HG03571 (cell line): ENCODE data around the gene NTF3.

Experiments
- ATAC-seq: cut with Tn5 transposase; IDR thresholded peaks from one replicate; pipeline ENCODE4 v1.9.1; 2021; ENCODE audit not compliant: unreplicated experiment

The NTF3 gene

DNA sequence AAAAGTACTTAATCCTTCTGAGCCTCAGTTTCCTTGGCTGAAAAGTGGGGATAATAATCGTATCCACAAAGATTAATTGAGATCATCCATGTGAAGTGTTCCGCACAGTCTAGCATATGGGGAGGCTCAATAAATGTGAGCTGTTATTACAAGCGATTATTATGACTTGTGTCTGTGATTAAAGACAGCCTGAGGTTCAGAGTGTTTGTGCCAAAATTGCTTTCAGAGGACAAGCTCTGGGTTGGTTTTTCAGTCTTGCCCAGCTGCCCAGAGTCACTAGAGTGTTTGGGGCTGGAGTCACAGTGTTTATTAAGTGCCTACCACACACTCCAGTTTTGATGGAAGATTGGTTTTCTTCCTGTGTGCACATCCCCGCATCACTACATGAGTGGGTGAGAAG, 53.5 kb downstream of the NTF3 start:
- ATAC-seq: no peak

DNA sequence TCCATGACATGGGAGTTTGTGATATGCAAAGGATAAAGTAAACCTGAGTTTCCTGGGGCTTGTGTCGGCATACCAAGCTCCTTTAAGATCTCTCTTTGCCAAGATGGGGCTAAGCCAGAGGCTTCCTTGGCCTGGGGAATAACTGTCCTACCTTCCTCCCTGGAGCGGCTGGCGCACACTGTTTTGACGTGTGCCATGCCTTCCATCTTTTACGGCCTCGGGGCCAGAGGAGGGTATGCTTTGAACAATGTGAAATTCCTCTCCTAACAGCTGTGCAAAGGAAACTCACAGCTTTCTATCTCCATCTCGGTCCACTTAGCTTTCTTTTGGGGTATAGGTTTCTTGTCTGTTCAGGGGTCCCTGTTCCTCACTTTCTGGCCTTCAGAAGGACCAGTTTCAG, 55.2 kb downstream of the NTF3 start:
- no peak for ATAC-seq

DNA sequence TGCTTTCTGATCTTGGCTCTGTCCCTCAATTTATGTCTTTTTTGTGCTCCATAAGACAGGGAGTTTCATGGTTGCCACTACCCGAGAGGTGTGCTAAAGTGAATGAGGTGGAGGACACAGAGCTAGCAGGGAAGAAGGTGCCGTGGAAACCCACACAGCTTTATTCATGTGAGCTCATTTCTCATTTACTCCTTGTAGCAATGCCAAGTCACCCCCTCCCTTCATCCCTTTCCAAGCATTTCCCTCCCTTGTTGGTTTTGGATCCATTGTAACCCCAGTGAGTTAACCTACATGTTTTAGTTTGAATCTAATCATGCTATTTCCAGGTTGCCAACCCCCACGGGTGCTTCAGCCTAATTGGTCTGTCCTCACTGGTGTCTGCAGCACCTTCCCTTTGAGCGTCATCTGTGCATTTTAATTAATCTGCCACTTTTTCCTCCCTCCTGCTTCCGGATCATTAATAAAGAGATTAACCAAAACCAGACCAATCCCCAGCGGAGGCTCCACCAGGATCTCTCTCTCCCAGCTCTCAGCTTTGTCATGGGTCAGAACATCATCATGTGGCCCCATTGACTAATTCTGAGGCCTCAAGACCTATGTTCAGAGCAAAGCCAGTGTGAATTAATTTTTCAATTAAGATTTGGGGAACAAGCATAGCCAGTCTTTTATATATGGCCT, 56.2 kb downstream of the NTF3 start:
- ATAC-seq: no peak

DNA sequence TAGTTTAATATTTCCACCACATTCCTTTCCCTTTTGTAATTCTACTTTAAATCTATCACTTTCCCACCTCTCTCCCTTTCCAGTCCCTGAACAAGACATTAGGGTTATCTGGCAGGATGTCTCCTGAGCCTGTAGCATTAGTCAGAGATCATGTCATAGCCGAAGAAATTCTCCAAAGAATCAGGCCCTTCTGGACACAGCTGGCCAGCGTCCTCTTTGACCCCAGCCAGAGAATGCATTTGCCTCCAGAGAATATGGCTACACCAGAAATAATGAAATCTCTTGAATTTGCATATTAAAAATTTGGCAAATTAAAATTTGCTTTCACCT, 56.7 kb downstream of the NTF3 start:
- no peak for ATAC-seq

DNA sequence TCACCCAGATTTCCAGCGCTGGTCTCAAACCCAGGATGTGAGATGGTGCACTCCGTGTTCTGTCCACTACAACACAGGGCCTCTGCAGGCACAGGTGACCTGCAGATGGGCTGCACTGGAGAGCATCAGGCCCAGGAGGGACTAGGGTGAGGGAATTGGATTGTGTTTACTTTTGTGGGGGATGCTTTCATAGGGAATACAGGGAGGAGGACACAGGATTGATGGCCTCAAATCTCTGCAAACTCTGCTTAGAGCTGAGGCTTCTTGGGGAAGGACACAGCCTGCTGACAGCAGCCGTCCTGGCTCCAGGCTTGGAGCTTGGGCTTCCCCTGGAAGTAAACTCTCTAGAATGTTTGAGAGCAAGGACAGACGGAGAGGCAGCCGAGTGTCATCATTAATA, 57.1 kb downstream of the NTF3 start:
- ATAC-seq: no peak

DNA sequence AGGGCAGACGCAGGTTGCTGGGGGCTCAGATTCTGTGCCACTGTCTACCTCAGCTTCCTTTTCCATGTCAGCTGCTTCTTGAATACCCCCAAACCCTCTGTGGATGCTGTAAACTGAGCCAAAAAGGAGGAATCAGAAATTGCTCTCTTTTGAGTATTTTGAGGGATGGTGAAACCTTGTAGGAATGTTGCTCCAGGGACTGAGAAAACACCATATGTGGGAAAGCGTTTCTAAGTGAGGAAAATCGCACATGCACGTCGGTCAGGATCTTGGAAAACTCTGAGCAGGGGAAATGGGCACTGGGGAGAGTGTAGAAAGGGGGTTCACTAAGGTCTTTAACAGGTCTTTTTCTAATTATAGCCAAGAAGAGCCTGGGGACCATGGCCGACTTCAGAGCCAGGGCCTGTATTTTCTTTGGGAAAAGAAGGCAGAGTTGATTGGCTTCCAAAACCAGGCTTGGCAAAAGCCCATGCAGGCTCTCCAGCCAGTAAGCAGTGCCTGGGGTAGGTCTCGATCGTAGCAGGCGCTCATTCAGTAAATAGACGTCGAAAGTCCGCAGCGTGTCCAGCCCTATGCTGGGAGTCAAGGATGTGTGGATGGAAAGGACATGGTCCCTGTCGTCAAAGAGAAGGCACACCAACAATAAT, 58.0 kb downstream of the NTF3 start:
- no peak for ATAC-seq

DNA sequence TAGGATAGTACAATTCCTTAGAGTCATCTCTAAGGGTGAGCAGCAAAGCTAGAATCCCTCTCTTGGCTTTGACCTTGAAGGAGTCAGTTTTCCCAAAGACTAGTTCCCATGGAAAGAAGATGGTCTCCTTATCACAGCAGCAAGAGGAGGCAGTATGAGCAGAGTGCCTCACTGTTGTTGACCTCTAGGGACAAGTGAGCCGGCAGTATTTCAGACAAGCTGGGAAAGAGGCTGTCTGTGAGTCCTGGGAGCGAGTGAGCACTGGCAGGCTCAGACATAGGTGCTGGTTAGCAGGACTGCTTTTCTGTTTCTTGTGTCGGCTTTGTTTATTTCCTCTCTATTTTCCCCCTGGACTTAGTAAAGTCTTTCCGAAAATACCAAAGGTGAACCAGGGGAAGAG, 60.7 kb downstream of the NTF3 start:
- ATAC-seq: no peak

DNA sequence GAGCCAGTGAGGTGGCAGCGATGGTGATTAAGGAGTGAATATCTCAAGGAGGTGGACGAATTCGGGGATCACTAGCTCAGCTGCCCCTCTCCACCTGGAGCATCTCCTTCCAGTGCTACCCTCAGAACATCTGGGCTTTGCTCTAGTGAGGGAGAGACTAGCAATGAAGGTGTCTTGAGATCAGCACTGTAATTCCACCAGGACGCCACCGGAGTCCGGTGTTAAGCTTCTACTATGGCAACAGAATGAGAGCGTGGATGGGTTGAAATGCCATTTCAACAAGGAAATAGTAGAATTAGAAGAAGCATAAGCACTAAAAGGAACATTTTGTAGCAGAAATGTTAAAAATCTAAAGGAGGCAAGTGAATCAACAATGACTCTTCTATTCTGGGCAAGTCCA, 61.1 kb downstream of the NTF3 start:
- ATAC-seq: no peak

DNA sequence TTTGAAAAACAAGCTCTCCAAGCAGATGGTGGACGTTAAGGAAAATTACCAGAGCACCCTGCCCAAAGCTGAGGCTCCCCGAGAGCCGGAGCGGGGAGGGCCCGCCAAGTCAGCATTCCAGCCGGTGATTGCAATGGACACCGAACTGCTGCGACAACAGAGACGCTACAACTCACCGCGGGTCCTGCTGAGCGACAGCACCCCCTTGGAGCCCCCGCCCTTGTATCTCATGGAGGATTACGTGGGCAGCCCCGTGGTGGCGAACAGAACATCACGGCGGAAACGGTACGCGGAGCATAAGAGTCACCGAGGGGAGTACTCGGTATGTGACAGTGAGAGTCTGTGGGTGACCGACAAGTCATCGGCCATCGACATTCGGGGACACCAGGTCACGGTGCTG, 62.4 kb downstream of the NTF3 start:
- no peak for ATAC-seq

DNA sequence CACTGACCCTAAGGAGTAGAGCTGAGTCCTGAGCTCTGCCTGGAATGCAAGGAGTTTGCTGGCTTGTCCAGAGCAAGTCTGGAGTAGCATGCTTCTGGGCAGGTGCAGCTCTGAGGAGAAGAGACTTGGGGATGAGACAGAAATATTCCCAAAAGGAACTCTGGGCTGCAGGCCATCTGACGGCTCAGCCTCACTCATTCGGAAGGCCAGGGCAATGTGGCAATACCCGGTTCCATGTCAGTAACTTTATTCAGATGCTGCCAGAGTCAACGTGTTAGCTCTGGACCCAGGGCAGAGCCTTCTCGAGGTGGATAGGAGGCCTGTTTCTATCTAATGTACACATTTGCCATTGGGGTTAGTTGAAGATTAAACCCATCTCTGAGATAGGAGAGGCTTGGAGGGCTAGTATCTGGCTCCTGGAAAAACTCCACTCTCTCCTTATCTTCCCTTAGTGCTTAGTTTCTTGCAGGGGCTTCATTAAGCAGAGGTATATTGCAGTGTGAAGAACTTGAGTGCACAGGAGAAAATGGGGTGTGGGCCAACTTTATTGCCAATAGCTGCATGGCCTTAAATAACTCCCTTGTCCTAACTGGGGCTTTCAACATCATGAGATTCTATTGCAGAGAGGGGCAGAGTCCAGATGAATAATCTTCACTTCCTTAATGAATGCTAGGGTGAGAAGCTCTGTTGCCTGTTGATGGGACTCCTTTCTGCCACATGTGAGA, 65.6 kb downstream of the NTF3 start:
- no peak for ATAC-seq

DNA sequence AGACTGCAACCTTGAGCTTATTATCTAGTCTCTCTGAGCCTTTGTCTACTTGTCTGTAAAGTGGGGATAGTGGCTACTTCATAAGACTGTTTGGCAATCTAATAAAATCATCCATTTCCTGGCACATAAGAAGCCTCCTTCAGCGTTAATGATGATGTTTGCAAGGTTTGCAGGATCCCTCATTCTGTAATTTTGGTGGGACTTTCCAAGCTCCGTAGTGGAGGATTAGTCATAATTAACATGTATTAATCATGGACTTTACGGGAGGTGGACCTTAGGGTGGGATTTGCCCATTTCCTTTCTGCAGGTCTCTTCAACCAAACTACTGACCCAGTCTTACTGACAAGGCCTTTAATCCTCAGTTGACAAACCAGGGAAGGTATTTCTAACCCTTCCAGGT, 66.2 kb downstream of the NTF3 start:
- no peak for ATAC-seq

DNA sequence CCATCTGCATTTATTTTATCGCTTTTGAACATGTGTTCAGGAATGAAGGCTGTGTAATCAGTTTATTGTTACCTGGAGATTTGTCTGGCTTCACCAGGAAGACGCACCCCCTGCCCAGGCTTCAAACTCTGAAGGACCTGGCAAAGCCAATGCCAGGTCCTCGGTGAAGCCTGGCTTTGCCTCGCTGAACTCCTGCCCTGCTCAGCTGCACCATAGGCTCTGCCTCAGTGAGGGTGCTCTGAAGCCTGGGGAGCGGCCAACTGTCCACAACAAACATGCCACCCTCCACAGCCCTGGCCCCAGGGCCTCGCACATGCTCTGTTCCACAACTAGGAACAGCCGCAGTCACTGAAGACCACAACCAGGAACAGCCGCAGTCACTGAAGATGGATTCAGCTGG, 66.9 kb downstream of the NTF3 start:
- ATAC-seq: no peak

DNA sequence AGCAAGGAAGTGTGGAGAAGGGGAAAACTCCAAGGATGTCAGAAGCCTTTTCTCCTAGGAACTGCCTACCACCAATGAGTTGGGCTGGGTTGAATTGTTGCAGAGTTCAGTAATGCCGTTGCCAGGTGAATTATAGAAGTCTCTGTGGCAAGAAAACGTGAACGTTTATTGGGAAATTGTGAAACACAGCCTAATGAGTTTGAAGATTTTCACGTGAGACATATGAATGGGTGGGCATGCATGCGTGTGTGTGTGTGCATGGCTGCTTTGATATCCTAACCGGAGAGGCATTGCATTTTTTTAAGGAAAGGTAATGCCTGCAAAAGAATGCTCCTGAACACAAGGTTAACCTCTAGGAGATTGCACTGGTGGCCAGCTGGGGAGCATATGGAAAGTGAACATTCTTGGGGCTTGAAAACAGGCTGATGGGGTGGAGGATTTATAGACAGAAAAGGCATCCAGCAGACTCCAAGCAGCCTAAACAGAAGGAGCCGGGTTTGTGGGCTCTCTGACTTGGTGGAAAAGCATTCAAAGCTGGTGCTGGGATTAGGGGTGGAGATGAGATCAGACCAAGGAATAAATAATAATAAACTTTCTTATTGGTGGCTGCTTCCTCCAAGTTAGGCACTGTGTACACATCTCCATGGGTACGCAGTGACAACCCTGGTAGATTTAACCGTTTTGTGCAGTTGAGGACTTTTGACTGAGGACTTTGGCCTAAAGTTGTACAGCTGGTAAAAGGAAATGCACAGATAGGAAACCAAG, 67.8 kb downstream of the NTF3 start:
- no peak for ATAC-seq

DNA sequence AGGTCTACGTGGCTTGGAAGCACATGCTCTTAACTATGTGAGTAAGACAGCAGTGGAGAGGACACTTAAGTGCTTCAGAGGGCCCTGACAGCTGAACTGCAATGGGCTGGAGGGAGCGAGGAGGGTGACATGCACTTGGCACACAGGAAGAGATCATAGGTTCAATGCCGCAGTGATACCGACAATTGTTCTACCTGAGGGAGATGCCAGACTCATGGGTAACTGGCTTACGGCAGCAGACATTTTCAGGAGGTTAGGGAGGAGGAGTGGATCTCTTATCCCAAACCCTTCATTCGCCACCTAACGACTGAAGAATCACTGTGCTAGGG, 68.4 kb downstream of the NTF3 start:
- no peak for ATAC-seq

DNA sequence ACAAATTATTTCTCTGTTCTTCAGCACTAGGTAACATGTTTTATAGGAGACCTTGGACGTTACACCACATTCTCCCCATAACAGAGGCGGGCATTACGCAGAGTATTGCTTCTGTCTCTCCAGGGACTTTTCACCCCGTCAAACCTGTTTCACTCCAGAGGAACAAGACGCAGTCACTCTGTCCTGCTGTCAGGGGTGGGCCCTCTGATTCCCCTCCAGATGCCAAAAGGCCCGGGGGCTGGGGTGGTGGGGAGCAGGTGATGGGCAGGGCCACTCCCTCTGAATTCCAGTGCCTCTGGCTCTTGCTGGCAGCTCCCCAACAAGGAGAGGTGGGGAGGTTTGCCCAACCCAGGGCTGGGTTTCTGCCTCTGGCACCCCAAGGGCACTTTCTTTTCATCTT, 71.9 kb downstream of the NTF3 start:
- ATAC-seq: no peak

DNA sequence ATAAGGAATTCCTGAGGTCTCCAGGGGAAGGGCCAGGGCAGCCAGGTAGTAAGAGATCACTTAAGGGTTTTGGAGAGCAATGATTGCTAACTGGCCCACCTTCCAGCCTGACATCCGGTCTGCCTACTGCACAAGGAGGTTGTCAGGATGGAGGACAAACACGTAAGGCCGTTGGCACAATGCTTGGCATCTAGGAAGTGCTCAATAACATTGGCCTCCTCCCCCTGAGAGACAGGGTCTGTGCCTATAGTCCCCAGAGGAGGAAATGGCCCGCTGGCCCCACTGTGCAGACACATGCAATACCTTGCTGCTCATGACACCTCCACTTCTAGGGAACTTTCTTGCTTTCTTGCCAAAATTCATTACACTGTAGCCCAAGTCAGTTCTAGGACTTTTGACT, 73.2 kb downstream of the NTF3 start:
- no peak for ATAC-seq

DNA sequence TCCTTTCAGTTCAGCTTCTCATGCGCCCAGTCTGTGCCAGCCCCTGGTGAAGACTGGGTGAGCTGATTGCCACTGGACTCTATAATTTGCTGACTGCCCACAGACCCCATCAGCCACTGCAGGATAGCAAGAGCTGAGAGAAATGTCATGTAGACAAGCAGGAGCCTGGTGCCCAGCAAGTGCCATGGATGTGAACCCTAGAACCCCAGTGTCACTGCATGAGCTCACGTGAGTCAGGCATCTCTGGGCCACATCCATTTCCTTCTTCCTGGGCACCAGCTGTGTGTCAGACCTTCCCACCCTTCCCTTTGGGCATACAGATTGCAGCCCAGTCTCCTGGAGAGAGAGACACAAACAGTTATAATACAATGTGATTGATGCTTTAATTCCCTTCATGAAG, 73.8 kb downstream of the NTF3 start:
- no peak for ATAC-seq

DNA sequence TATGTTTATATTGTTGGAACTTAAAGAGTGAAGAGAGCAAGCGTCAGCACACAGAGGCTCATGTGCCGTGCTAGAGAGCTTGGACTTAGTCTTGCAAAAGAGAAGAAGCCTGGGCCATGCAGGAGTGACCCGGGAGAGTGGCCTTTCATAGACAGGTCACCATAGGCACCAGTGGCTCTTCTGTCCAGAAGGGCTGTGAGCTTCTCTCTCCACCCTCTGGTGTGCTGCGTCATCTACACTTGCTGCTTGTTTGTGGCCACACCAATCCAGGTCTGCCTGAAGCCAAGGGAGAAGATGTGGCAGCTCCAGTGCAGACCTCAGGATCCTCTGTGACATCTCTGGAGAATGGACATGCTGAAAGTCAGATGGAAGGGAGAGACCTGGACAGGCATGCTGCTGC, 74.4 kb downstream of the NTF3 start:
- ATAC-seq: no peak

DNA sequence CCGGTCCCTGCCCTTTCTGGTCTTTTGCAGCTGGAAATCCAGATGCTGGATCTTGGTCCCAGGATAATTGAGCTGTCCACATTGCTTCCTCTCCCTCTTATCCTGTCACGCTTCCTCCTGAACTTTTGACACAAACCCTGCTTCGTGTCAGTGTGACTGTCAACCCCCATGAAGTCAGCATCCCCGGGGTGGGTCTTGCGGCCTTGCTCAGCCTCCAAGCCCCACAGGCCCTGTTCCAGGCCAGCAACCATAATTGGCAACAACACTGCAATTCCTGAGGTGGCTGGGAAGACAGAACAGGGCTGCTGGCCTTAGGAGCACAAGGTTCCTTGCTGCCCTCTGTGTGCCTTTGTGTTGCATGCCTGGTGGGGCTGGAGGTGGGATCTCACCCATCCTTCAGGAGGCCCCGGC, 74.9 kb downstream of the NTF3 start:
- no peak for ATAC-seq

DNA sequence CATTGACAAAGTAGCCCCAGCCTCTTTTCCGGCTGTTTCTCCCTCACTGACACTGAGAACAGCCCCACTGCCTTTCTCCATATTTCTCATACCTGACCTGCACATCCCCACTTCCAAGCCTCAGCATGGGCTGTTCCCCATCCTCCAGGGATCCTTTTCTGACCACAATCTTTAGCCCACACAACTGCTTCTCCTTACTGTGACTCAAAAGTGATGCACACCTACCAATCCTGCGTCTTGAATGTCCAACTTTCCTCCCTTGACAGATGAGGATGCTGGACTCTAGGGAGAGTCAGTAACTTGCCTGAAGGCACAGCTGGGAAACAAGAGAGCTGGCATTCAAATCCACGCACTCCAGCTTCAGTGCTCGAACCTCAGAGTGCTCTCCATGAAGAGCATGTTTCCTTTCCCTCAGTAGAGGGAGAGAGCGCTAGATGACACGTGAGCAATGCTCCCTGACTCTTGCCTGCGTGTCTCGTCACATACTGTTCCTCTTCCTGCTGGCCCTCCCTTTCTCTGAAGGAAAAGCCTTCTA, 75.6 kb downstream of the NTF3 start:
- ATAC-seq: no peak

DNA sequence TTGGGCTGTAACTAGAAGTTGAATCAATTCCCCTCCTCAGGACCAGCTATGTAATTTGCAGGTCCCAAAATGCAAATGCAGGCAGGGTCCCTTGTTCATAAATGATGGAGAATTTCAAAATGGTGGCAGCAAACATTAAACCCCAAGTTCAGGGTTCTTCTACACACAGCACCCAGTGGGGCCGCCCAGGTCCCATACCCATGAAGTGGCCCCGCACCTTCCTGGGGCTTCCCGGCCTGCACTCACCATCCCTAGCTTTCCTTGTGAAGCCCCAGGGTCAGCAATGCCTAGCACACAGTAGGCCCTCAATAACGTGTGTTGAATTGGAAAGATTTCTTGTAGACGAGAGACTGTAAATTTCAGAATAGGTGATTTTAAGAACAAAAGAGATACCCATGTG, 76.0 kb downstream of the NTF3 start:
- ATAC-seq: no peak

DNA sequence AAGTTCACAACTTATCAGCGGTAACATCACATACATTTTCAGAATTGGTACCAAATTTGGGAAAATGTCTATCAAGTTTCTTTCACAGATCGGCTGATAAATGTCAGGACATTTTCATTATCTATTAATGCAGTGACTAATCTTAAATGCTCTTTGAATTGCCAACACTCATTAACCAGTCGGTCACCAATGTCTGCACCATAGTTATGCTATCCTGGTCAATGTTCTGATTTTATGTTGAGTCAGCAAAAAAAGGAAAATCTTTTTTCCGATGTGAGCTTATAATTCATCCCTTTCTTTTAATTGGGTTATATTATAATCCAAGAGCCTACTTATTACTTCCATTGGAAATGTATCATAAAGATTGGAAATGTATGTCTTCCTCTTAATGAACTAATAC, 77.2 kb downstream of the NTF3 start:
- no peak for ATAC-seq
